KMS-11 (cell line): ENCODE results near the gene SDS.

ENCODE experiments used
- H2AFZ ChIP-seq: fragments of 200-600 bp; sonication (generic); 2 replicates; pipeline ENCODE4 v1.6.1; 2016; ENCODE audit warnings: antibody characterized with exemption, mixed run types, low read depth
- H3K27ac ChIP-seq: fragments of 200-600 bp; sonication (generic); 2 replicates; pipeline ENCODE4 v1.6.1; 2016; ENCODE audit warnings: mild to moderate bottlenecking, mixed run types
- H3K27me3 ChIP-seq: fragments of 200-600 bp; sonication (generic); 2 replicates; pipeline ENCODE4 v1.6.1; 2017; ENCODE audit warnings: mild to moderate bottlenecking, low read depth, mixed run types, moderate library complexity; ENCODE audit not compliant: insufficient read depth
- H3K36me3 ChIP-seq: fragments of 200-600 bp; sonication (generic); 2 replicates; pipeline ENCODE4 v1.6.1; 2017; ENCODE audit warnings: mild to moderate bottlenecking, mixed run types; ENCODE audit not compliant: insufficient read depth
- H3K4me1 ChIP-seq: fragments of 200-600 bp; sonication (generic); 2 replicates; pipeline ENCODE4 v1.6.1; 2016; ENCODE audit warnings: mild to moderate bottlenecking, low read depth, mixed run types; ENCODE audit not compliant: poor library complexity, severe bottlenecking
- H3K4me2 ChIP-seq: fragments of 200-600 bp; sonication (generic); 2 replicates; pipeline ENCODE4 v1.7.0; 2016; ENCODE audit warnings: mild to moderate bottlenecking, mixed run types
- H3K4me3 ChIP-seq: fragments of 200-600 bp; sonication (generic); IDR thresholded peaks from 2 replicates; pipeline ENCODE4 v1.6.1; 2017; ENCODE audit warnings: low read depth, low read length, mixed read lengths; ENCODE audit not compliant: insufficient read depth
- H3K79me2 ChIP-seq: fragments of 200-600 bp; sonication (generic); 2 replicates; pipeline ENCODE4 v1.6.1; 2016; ENCODE audit warnings: low read depth, mixed run types; ENCODE audit not compliant: insufficient read depth
- H3K9ac ChIP-seq: fragments of 200-600 bp; sonication (generic); 2 replicates; pipeline ENCODE4 v1.6.1; 2016; ENCODE audit warnings: mild to moderate bottlenecking, mixed run types
- H4K20me1 ChIP-seq: fragments of 200-600 bp; sonication (generic); 2 replicates; pipeline ENCODE4 v1.6.1; 2016; ENCODE audit warnings: mild to moderate bottlenecking, mixed run types; ENCODE audit not compliant: insufficient read depth
- CTCF ChIP-seq: fragments of 200-600 bp; sonication (generic); conservative IDR thresholded peaks from 2 replicates; pipeline ENCODE4 v1.6.1; 2017; ENCODE audit warnings: low read depth, mild to moderate bottlenecking, antibody characterized with exemption, low read length, moderate library complexity, mixed read lengths

Gene SDS

DNA sequence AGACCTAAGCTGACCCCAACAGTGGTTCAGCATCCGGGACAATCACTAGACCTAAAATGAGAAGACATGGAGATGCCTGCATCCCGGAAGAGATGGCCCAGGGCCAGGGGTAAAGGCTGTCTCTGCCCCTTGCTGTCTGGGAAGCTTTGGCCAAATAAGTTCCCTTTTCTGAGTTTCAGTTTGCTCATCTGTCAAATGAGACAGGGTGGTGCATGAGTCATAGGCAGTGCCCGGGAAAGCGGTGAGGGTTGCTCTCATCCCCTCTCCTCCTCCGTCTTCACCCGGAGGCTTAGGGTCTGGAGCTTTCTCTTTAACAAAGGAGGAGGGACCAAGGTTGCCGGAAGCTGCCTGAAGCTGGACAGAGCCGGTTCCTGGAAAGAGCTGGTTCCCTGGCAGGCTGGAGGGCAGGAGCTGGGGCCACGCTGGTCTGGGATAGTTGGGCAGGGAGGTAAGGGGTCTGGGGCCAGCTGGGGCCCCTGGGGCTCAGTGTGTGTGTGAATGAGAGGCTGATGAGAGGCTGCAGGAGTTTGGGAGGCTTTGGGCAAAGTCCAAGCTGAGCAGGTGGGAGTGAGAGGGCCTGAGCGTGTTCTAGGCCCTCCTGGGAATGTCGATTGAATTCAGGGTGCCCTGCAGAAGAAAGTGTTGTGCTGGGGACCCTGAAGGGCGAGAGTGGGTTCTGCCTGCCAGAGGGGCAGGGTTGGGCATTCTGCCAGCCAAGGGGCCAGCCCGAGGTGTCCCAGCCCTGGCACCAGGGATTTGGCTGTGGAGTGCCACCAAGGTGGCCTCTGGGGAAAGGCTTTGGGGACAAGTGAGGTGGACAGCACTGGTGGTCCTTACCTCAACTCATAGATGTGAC lies 18.6 kb upstream of the SDS start, which contains the start of gene SDSL:
Gene SDSL, plus strand, starts transcription at position 351 of the 856 bp plus-strand sequence. CDS start 5,603 bp downstream, outside the sequence.
- Histone ChIP-seq H2AFZ (peak within 1 kb of the TSS; percentile 52; the same call in 1 of the 2 replicates), H3K4me1 (peaks cover 14% of the 10 kb centered on the region), H3K9ac (peak within 1 kb of the TSS; percentile 56; the same call in 1 of the 2 replicates)

GRCh38 chr12:113420996-113421595 lies 17.4 kb upstream of the SDS start:
- Histone ChIP-seq H2AFZ (no peak overlapping the region), H3K27ac (no peak overlapping the region), H3K27me3 (no peaks in the 10 kb centered on the region), H3K9ac (no peak overlapping the region), H4K20me1 (no peaks in the 10 kb centered on the region), H3K36me3 (no peaks in the 10 kb centered on the region), H3K4me1 (peaks cover 7% of the 10 kb centered on the region), H3K79me2 (no peaks in the 10 kb centered on the region), H3K4me3 (no peak overlapping the region), H3K4me2 (no peak overlapping the region)
- TF ChIP-seq CTCF = no peak

More for the DNA sequence above, 18.6 kb upstream of the SDS start, which contains the start of gene SDSL:
- no peaks in the 10 kb centered on the region for H3K27me3 ChIP-seq
- H3K4me2 ChIP-seq = peak within 1 kb of the TSS; percentile 48
- no peak for TF ChIP-seq CTCF
- no peaks in the 10 kb centered on the region for H4K20me1 ChIP-seq
- no peaks in the 10 kb centered on the region for H3K36me3 ChIP-seq
- no peak within 1 kb of the TSS for H3K27ac ChIP-seq
- H3K4me3 ChIP-seq = no peak within 1 kb of the TSS
- H3K79me2 ChIP-seq = no peaks in the 10 kb centered on the region

GRCh38 chr12:113418213-113418879 lies 14.7 kb upstream of the SDS start:
- Histone ChIP-seq H3K4me2 (no peak overlapping the region), H3K9ac (no peak overlapping the region), H3K4me1 (no peaks in the 10 kb centered on the region), H3K27me3 (no peaks in the 10 kb centered on the region), H3K4me3 (no peak overlapping the region), H3K79me2 (no peaks in the 10 kb centered on the region), H3K36me3 (no peaks in the 10 kb centered on the region), H2AFZ (no peak overlapping the region), H4K20me1 (no peaks in the 10 kb centered on the region), H3K27ac (no peak overlapping the region)
- TF ChIP-seq CTCF = no peak

GRCh38 chr12:113416091-113416754 lies 12.5 kb upstream of the SDS start:
- H3K9ac ChIP-seq = no peak overlapping the region
- TF ChIP-seq CTCF = no peak
- no peaks in the 10 kb centered on the region for H3K27me3 ChIP-seq
- no peaks in the 10 kb centered on the region for H4K20me1 ChIP-seq
- no peak overlapping the region for H3K27ac ChIP-seq
- H3K36me3 ChIP-seq = no peaks in the 10 kb centered on the region
- H3K4me3 ChIP-seq = no peak overlapping the region
- H3K4me1 ChIP-seq = no peaks in the 10 kb centered on the region
- H3K4me2 ChIP-seq = no peak overlapping the region
- no peaks in the 10 kb centered on the region for H3K79me2 ChIP-seq
- H2AFZ ChIP-seq = no peak overlapping the region
